HEK293 (cell line): ENCODE measurements around the gene NDUFA8.

ENCODE experiments used
- CTCF ChIA-PET: fragments of 350-600 bp; formaldehyde crosslinking; extraction: SDS; loops from one replicate; lab custom pipeline; 2021; ENCODE audit warnings: antibody characterized with exemption; lab: Yijun Ruan, JAX
- POLR2A ChIA-PET: fragments of 300-600 bp; formaldehyde crosslinking; extraction: SDS; loops from one replicate; lab custom pipeline; 2020; ENCODE audit warnings: antibody characterized with exemption, inconsistent platforms; lab: Yijun Ruan, JAX
- H3K27ac ChIP-seq: fragments of 200-500 bp; sonication (Bioruptor generic); 2 replicates; pipeline ENCODE4 v1.5.1; 2014; ENCODE audit warnings: low read depth, low read length, control low read depth, inconsistent platforms; ENCODE audit errors: extremely low read depth
- H3K36me3 ChIP-seq, 2 experiments: fragments of 200-500 bp in 1 of 2; sonication (Bioruptor generic) in 1 of 2; 1 replicate in 1 of 2; 2 replicates in 1 of 2; pipeline ENCODE4 v1.5.1; 2014 to 2017; ENCODE audit warnings: inconsistent platforms in 2 of 2, low read length in 2 of 2; ENCODE audit not compliant: control insufficient read depth in 2 of 2, insufficient read depth in 1 of 2
- H3K4me1 ChIP-seq: fragments of 200-500 bp; sonication (Bioruptor generic); 2 replicates; pipeline ENCODE4 v1.5.1; 2014; ENCODE audit warnings: mild to moderate bottlenecking, low read length, inconsistent platforms; ENCODE audit not compliant: control insufficient read depth, insufficient read depth
- H3K4me3 ChIP-seq: 2 replicates; pipeline ENCODE4 v1.5.1; 2011; ENCODE audit warnings: low read depth, mild to moderate bottlenecking, control low read depth, low read length, moderate library complexity
- H3K9me3 ChIP-seq: fragments of 200-500 bp; sonication (Bioruptor generic); 2 replicates; pipeline ENCODE4 v1.5.1; 2014; ENCODE audit warnings: low read depth, low read length, inconsistent platforms; ENCODE audit not compliant: control insufficient read depth, insufficient read depth
- SP7 ChIP-seq: fragments of 450-650 bp; formaldehyde crosslinking; IDR thresholded peaks from 2 replicates; pipeline ENCODE4 v1.5.1; 2016; ENCODE audit warnings: missing biosample characterization, missing genetic modification characterization
- ZNF114 ChIP-seq: fragments of 450-650 bp; formaldehyde crosslinking; IDR thresholded peaks from 2 replicates; pipeline ENCODE4 v1.5.0; 2017; ENCODE audit warnings: missing biosample characterization, missing genetic modification characterization
- ZNF132 ChIP-seq: fragments of 450-650 bp; formaldehyde crosslinking; IDR thresholded peaks from 2 replicates; pipeline ENCODE4 v1.5.1; 2017; ENCODE audit warnings: missing biosample characterization, missing genetic modification characterization, borderline replicate concordance
- ZNF174 ChIP-seq: fragments of 450-650 bp; formaldehyde crosslinking; IDR thresholded peaks from 2 replicates; pipeline ENCODE4 v1.5.0; 2017; ENCODE audit warnings: missing biosample characterization, mild to moderate bottlenecking, missing genetic modification characterization
- ZNF26 ChIP-seq: fragments of 450-650 bp; formaldehyde crosslinking; IDR thresholded peaks from 2 replicates; pipeline ENCODE4 v1.5.1; 2016; ENCODE audit warnings: missing biosample characterization, missing genetic modification characterization
- ZNF266 ChIP-seq: fragments of 450-650 bp; formaldehyde crosslinking; IDR thresholded peaks from 2 replicates; pipeline ENCODE4 v1.5.1; 2016; ENCODE audit warnings: missing biosample characterization, missing genetic modification characterization, low read depth
- ZNF274 ChIP-seq, 2 experiments: fragments of 200-500 bp in 1 of 2; fragments of 450-650 bp in 1 of 2; sonication (Bioruptor generic) in 1 of 2; formaldehyde crosslinking in 1 of 2; IDR thresholded peaks; 2 replicates each; pipeline versions ENCODE4 v1.5.1 to v1.6.1; 2014 to 2016; ENCODE audit warnings: borderline replicate concordance in 1 of 2, inconsistent platforms in 1 of 2, low read length in 1 of 2, missing biosample characterization in 1 of 2, missing genetic modification characterization in 1 of 2
- ZNF350 ChIP-seq: fragments of 450-650 bp; formaldehyde crosslinking; IDR thresholded peaks from 2 replicates; pipeline ENCODE4 v1.5.0; 2017; ENCODE audit warnings: missing biosample characterization, mild to moderate bottlenecking, missing genetic modification characterization
- ZNF404 ChIP-seq: fragments of 450-650 bp; formaldehyde crosslinking; IDR thresholded peaks from 2 replicates; pipeline ENCODE4 v1.5.1; 2017; ENCODE audit warnings: missing biosample characterization, missing genetic modification characterization
- ZNF423 ChIP-seq: fragments of 450-650 bp; formaldehyde crosslinking; IDR thresholded peaks from 2 replicates; pipeline ENCODE4 v1.5.1; 2016; ENCODE audit warnings: missing biosample characterization, missing genetic modification characterization
- ZNF48 ChIP-seq: fragments of 450-650 bp; formaldehyde crosslinking; IDR thresholded peaks from 2 replicates; pipeline ENCODE4 v1.5.1; 2016; ENCODE audit warnings: missing biosample characterization, missing genetic modification characterization
- ZNF501 ChIP-seq: fragments of 450-650 bp; formaldehyde crosslinking; IDR thresholded peaks from 2 replicates; pipeline ENCODE4 v1.5.1; 2016; ENCODE audit warnings: missing biosample characterization, missing genetic modification characterization
- ZNF513 ChIP-seq: fragments of 450-650 bp; IDR thresholded peaks from 2 replicates; pipeline ENCODE4 v1.5.1; 2018; ENCODE audit warnings: missing biosample characterization, missing genetic modification characterization
- ZNF514 ChIP-seq: fragments of 450-650 bp; formaldehyde crosslinking; IDR thresholded peaks from 2 replicates; pipeline ENCODE4 v1.5.1; 2016; ENCODE audit warnings: missing biosample characterization, missing genetic modification characterization
- ZNF530 ChIP-seq: fragments of 450-650 bp; formaldehyde crosslinking; IDR thresholded peaks from 2 replicates; pipeline ENCODE4 v1.5.1; 2016; ENCODE audit warnings: low read depth, missing biosample characterization, missing genetic modification characterization
- ZNF768 ChIP-seq: fragments of 450-650 bp; formaldehyde crosslinking; IDR thresholded peaks from 2 replicates; pipeline ENCODE4 v1.5.1; 2018; ENCODE audit warnings: missing biosample characterization, mild to moderate bottlenecking, missing genetic modification characterization
- ZNF830 ChIP-seq: fragments of 450-650 bp; IDR thresholded peaks from 2 replicates; pipeline ENCODE4 v1.5.0; 2018; ENCODE audit warnings: missing biosample characterization, missing genetic modification characterization, low read depth, mild to moderate bottlenecking, moderate library complexity
- TF ChIP-seq, protein P1 (sequence below): fragments of 450-650 bp; formaldehyde crosslinking; IDR thresholded peaks from 2 replicates; pipeline ENCODE4 v1.5.1; 2016; ENCODE audit warnings: missing biosample characterization, missing genetic modification characterization, low read depth
- TF ChIP-seq, protein P2 (sequence below): fragments of 450-650 bp; formaldehyde crosslinking; IDR thresholded peaks from 2 replicates; pipeline ENCODE4 v1.5.0; 2017; ENCODE audit warnings: missing biosample characterization, missing genetic modification characterization, borderline replicate concordance
- TF ChIP-seq, protein P3 (sequence below): fragments of 450-650 bp; formaldehyde crosslinking; IDR thresholded peaks from 2 replicates; pipeline ENCODE4 v1.5.1; 2016; ENCODE audit warnings: missing biosample characterization, missing genetic modification characterization

Gene NDUFA8

GRCh38 chr9:122102156-122102555 is 57.4 kb downstream of the NDUFA8 start:
- TF ChIP-seq, protein P1, sequence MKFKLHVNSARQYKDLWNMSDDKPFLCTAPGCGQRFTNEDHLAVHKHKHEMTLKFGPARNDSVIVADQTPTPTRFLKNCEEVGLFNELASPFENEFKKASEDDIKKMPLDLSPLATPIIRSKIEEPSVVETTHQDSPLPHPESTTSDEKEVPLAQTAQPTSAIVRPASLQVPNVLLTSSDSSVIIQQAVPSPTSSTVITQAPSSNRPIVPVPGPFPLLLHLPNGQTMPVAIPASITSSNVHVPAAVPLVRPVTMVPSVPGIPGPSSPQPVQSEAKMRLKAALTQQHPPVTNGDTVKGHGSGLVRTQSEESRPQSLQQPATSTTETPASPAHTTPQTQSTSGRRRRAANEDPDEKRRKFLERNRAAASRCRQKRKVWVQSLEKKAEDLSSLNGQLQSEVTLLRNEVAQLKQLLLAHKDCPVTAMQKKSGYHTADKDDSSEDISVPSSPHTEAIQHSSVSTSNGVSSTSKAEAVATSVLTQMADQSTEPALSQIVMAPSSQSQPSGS (tag by site-specific recombination): no peak
- TF ChIP-seq ZNF114 (tag by site-specific recombination) (no peak), ZNF266 (tag by site-specific recombination) (no peak), SP7 (tag by site-specific recombination) (no peak), ZNF274 (IDR thresholded peaks at IDR 0.05; ENCODE audit: low read length) (no peak), ZNF274 (tag by site-specific recombination; IDR thresholded peaks at IDR 0.05; ENCODE audit: borderline replicate concordance) (no peak), ZNF530 (tag by site-specific recombination) (no peak), ZNF768 (tag by site-specific recombination) (no peak), ZNF423 (no peak), ZNF132 (tag by site-specific recombination) (no peak), ZNF514 (tag by site-specific recombination) (no peak), ZNF513 (no peak), ZNF26 (no peak), ZNF48 (no peak)
- TF ChIP-seq, protein P2, sequence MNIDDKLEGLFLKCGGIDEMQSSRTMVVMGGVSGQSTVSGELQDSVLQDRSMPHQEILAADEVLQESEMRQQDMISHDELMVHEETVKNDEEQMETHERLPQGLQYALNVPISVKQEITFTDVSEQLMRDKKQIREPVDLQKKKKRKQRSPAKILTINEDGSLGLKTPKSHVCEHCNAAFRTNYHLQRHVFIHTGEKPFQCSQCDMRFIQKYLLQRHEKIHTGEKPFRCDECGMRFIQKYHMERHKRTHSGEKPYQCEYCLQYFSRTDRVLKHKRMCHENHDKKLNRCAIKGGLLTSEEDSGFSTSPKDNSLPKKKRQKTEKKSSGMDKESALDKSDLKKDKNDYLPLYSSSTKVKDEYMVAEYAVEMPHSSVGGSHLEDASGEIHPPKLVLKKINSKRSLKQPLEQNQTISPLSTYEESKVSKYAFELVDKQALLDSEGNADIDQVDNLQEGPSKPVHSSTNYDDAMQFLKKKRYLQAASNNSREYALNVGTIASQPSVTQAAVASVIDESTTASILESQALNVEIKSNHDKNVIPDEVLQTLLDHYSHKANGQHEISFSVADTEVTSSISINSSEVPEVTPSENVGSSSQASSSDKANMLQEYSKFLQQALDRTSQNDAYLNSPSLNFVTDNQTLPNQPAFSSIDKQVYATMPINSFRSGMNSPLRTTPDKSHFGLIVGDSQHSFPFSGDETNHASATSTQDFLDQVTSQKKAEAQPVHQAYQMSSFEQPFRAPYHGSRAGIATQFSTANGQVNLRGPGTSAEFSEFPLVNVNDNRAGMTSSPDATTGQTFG: no peak
- TF ChIP-seq, protein P3, sequence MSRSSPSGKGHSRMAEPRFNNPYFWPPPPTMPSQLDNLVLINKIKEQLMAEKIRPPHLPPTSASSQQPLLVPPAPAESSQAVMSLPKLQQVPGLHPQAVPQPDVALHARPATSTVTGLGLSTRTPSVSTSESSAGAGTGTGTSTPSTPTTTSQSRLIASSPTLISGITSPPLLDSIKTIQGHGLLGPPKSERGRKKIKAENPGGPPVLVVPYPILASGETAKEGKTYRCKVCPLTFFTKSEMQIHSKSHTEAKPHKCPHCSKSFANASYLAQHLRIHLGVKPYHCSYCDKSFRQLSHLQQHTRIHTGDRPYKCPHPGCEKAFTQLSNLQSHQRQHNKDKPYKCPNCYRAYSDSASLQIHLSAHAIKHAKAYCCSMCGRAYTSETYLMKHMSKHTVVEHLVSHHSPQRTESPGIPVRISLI (tag by site-specific recombination): no peak
- TF ChIP-seq, all 188 proteins: peak for 0
- POLR2A ChIA-PET: no interaction called here
- Histone ChIP-seq H3K36me3 (no peaks in the 10 kb centered on the region), H3K27ac (no peak overlapping the region), H3K4me1 (no peaks in the 10 kb centered on the region), H3K9me3 (no peaks in the 10 kb centered on the region), H3K4me3 (no peak overlapping the region)
- CTCF ChIA-PET: interaction anchor here (0.6 to 4.3 kb wide), 4 partner anchors 22 to 248 kb away, joined by 4 to 59 read pairs (median 17); no protein-coding TSS in a partner anchor

GRCh38 chr9:122100756-122101155 is 58.8 kb downstream of the NDUFA8 start:
- no peak overlapping the region for H3K27ac ChIP-seq
- H3K4me1 ChIP-seq: no peaks in the 10 kb centered on the region
- POLR2A ChIA-PET: no interaction called here
- H3K9me3 ChIP-seq: no peaks in the 10 kb centered on the region
- TF ChIP-seq ZNF350 (tag by site-specific recombination): no peak
- TF ChIP-seq ZNF501 (tag by site-specific recombination): no peak
- TF ChIP-seq ZNF830 (tag by site-specific recombination): no peak
- no peak for TF ChIP-seq ZNF114 (tag by site-specific recombination)
- TF ChIP-seq ZNF404 (tag by site-specific recombination): no peak
- TF ChIP-seq ZNF174 (tag by site-specific recombination): no peak
- H3K4me3 ChIP-seq: no peak overlapping the region
- CTCF ChIA-PET: interaction anchor here (0.6 to 4.3 kb wide), 6 partner anchors 16 to 355 kb away, joined by 3 to 59 read pairs (median 3); no protein-coding TSS in a partner anchor
- H3K36me3 ChIP-seq: no peaks in the 10 kb centered on the region
